DOHH2 (cell line): ENCODE measurements around the gene CLIC6.

ENCODE experiments used
- H3F3A ChIP-seq: fragments of 200-600 bp; sonication (generic), shearing (Covaris generic); 2 replicates; pipeline ENCODE4 v1.6.0; 2016; ENCODE audit warnings: antibody characterized with exemption, mild to moderate bottlenecking; ENCODE audit not compliant: control insufficient read depth, insufficient read depth
- H3K27ac ChIP-seq: fragments of 200-600 bp; sonication (generic); 2 replicates; pipeline ENCODE4 v1.5.1; 2014; ENCODE audit warnings: low read depth, mild to moderate bottlenecking, low read length, moderate library complexity
- H3K27me3 ChIP-seq: fragments of 200-600 bp; sonication (generic); 2 replicates; pipeline ENCODE4 v1.6.1; 2014; ENCODE audit warnings: mild to moderate bottlenecking, low read length, mixed read lengths; ENCODE audit not compliant: control insufficient read depth
- H3K36me3 ChIP-seq: fragments of 200-600 bp; sonication (generic); 2 replicates; pipeline ENCODE4 v1.6.1; 2014; ENCODE audit warnings: mild to moderate bottlenecking, low read length, moderate library complexity, mixed read lengths; ENCODE audit not compliant: control insufficient read depth
- H3K4me1 ChIP-seq: fragments of 200-600 bp; sonication (generic); 2 replicates; pipeline ENCODE4 v1.6.1; 2014; ENCODE audit warnings: mild to moderate bottlenecking, low read length, mixed read lengths; ENCODE audit not compliant: control insufficient read depth
- H3K4me2 ChIP-seq: fragments of 200-600 bp; sonication (generic); 2 replicates; pipeline ENCODE4 v1.6.0; 2014; ENCODE audit warnings: mild to moderate bottlenecking, low read length, moderate library complexity
- H3K4me3 ChIP-seq: fragments of 200-600 bp; sonication (generic); 2 replicates; pipeline ENCODE4 v1.5.1; 2014; ENCODE audit warnings: mild to moderate bottlenecking, low read length, mixed read lengths
- H3K79me2 ChIP-seq: fragments of 200-600 bp; sonication (generic); 2 replicates; pipeline ENCODE4 v1.6.1; 2014; ENCODE audit warnings: mild to moderate bottlenecking, low read length, mixed read lengths; ENCODE audit not compliant: control insufficient read depth
- H3K9me2 ChIP-seq: fragments of 200-600 bp; sonication (generic); replicated peaks from 2 replicates; pipeline ENCODE4 v1.6.1; 2014; ENCODE audit warnings: mild to moderate bottlenecking, low read length, mixed read lengths; ENCODE audit not compliant: control insufficient read depth
- H3K9me3 ChIP-seq: fragments of 200-600 bp; sonication (generic); 2 replicates; pipeline ENCODE4 v1.6.1; 2014; ENCODE audit warnings: antibody characterized with exemption, low read length, mixed read lengths; ENCODE audit not compliant: control insufficient read depth, insufficient read depth
- H4K20me1 ChIP-seq: fragments of 200-600 bp; sonication (generic); 2 replicates; pipeline ENCODE4 v1.6.0; 2014; ENCODE audit warnings: low read depth, mild to moderate bottlenecking, antibody characterized with exemption, low read length, moderate library complexity; ENCODE audit not compliant: control insufficient read depth, insufficient read depth
- CTCF ChIP-seq: fragments of 200-600 bp; sonication (generic); IDR thresholded peaks from one replicate; pipeline ENCODE4 v1.5.1; 2014; ENCODE audit warnings: antibody characterized with exemption, mild to moderate bottlenecking, low read depth, low read length; ENCODE audit not compliant: poor library complexity, severe bottlenecking
- EZH2phosphoT487 ChIP-seq: fragments of 200-600 bp; sonication (generic); IDR thresholded peaks from 2 replicates; pipeline ENCODE4 v1.6.1; 2017; ENCODE audit warnings: borderline replicate concordance, mild to moderate bottlenecking, antibody characterized with exemption, low read length, moderate library complexity, mixed read lengths

CLIC6 gene

GRCh38 chr21:34649400-34649799 lies 19.4 kb upstream of the CLIC6 start:
- H3K4me2 ChIP-seq, result no peak overlapping the region
- H3K27me3 ChIP-seq, result peaks cover 6% of the 10 kb centered on the region
- H3K9me2 ChIP-seq, result no peaks in the 10 kb centered on the region
- no peak overlapping the region for H3K4me3 ChIP-seq
- TF ChIP-seq EZH2phosphoT487, result no peak
- H3K4me1 ChIP-seq, result no peaks in the 10 kb centered on the region
- no peaks in the 10 kb centered on the region for H4K20me1 ChIP-seq
- no peaks in the 10 kb centered on the region for H3K79me2 ChIP-seq
- H3K9me3 ChIP-seq, result no peaks in the 10 kb centered on the region
- no peaks in the 10 kb centered on the region for H3K36me3 ChIP-seq
- H3F3A ChIP-seq, result no peaks in the 10 kb centered on the region
- no peak overlapping the region for H3K27ac ChIP-seq

- no peaks in the 10 kb centered on the region for H4K20me1 ChIP-seq
- H3K9me2 ChIP-seq, result no peaks in the 10 kb centered on the region
These were observed 17.8 kb upstream of the CLIC6 start for GRCh38 chr21:34650861-34651431.

GRCh38 chr21:34651642-34652041 lies 17.2 kb upstream of the CLIC6 start:
- no peak overlapping the region for H3K4me3 ChIP-seq
- H3K4me2 ChIP-seq, result no peak overlapping the region
- H3K9me3 ChIP-seq, result no peaks in the 10 kb centered on the region
- H3K9me2 ChIP-seq, result no peaks in the 10 kb centered on the region
- no peaks in the 10 kb centered on the region for H3K79me2 ChIP-seq
- H3F3A ChIP-seq, result no peaks in the 10 kb centered on the region
- no peak for TF ChIP-seq CTCF
- no peak for TF ChIP-seq EZH2phosphoT487
- no peak overlapping the region for H3K27ac ChIP-seq
- H3K4me1 ChIP-seq, result no peaks in the 10 kb centered on the region
- H3K36me3 ChIP-seq, result no peaks in the 10 kb centered on the region
- H3K27me3 ChIP-seq, result peaks cover 6% of the 10 kb centered on the region
- H4K20me1 ChIP-seq, result no peaks in the 10 kb centered on the region

More at GRCh38 chr21:34650861-34651431, 17.8 kb upstream of the CLIC6 start:
- H3K27ac ChIP-seq, result no peak overlapping the region
- no peaks in the 10 kb centered on the region for H3K36me3 ChIP-seq
- no peaks in the 10 kb centered on the region for H3K4me1 ChIP-seq
- H3K4me3 ChIP-seq, result no peak overlapping the region
- no peaks in the 10 kb centered on the region for H3K79me2 ChIP-seq
- H3F3A ChIP-seq, result no peaks in the 10 kb centered on the region
- peaks cover 6% of the 10 kb centered on the region for H3K27me3 ChIP-seq
- TF ChIP-seq EZH2phosphoT487 (no peak), CTCF (no peak)
- H3K9me3 ChIP-seq, result no peaks in the 10 kb centered on the region
- no peak overlapping the region for H3K4me2 ChIP-seq

- no peaks in the 10 kb centered on the region for H3F3A ChIP-seq
- peaks cover 6% of the 10 kb centered on the region for H3K27me3 ChIP-seq
- no peaks in the 10 kb centered on the region for H3K9me2 ChIP-seq
- H4K20me1 ChIP-seq, result no peaks in the 10 kb centered on the region
- H3K36me3 ChIP-seq, result no peaks in the 10 kb centered on the region
- no peaks in the 10 kb centered on the region for H3K79me2 ChIP-seq
- TF ChIP-seq EZH2phosphoT487, result no peak
- TF ChIP-seq CTCF, result no peak
- H3K4me1 ChIP-seq, result no peaks in the 10 kb centered on the region
- H3K4me2 ChIP-seq, result no peak overlapping the region
- H3K27ac ChIP-seq, result no peak overlapping the region
- H3K4me3 ChIP-seq, result no peak overlapping the region
- H3K9me3 ChIP-seq, result no peaks in the 10 kb centered on the region
These were observed 15.3 kb upstream of the CLIC6 start for GRCh38 chr21:34653522-34653921.
